HT1080 (cell line): ENCODE results near the gene IFTAP. TPM values are rescaled to one million over a fixed set of nuclear protein-coding genes. Genes with fewer than 3 reads are reported as not detected.

Source experiments
- DNase-seq: peaks from one replicate; pipeline ENCODE4 v3.0.0-alpha.2; 2015; ENCODE audit warnings: low read depth
- total RNA-seq: library from RNA; depleted of rRNA; stranded (reverse); fragments of >200 nt; shearing (Covaris generic); gene quantifications from 2 replicates; pipeline ENCODE4 v1.2.3, GENCODE V29; 2014

Gene IFTAP
- total RNA-seq, 1 experiment from 2014 or later, result 15.9 TPM

- DNase-seq, result no peak
Measured at GRCh38 chr11:36596880-36597279, 2.6 kb downstream of the IFTAP start.

DNA sequence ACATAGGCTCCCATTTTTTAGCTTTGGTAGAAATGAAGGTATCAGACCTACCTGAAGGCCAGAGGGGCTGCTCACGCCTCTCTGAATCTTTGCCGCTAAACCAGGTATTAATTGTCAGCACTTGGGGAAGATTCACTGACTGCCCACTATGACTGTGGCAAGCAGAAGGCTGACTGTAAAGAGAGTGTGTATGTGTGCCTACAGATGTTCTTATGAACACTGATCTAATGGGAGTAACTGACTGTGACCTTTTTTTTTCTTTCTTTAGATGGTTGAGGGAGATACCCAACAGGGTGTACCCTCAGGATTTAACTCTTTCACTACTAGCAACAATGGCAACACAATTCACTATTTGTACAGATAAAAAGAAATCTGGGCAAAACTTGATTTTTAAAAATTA is 3.7 kb downstream of the IFTAP start, which contains the start of gene RAG2:
Gene RAG2, minus strand, starts transcription at position 186 of the 400 bp plus-strand sequence. CDS start 4,068 bp downstream, outside the sequence.
- DNase-seq, result no peak

GRCh38 chr11:36600180-36600579 is 5.9 kb downstream of the IFTAP start:
- no peak for DNase-seq

DNA sequence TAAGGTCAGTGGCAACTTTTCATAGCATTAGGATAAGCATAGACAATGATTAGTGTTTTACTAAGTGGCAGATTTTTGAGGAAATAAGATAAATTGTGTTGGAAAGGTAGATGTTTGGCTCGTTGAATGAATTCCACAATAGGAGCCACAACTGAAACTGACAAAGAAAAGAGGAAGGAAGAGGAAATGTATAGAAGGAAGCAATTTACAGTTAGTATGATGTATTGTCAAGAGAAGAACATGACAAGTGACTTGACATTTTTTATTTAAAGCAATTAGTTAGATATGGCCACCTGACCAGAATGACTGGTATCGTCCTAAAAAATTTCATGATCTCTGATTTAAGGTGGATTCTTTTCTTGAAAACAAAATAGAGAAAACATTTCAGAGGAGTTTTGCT is 6.9 kb downstream of the IFTAP start:
- no peak for DNase-seq

GRCh38 chr11:36602135-36602534 is 7.8 kb downstream of the IFTAP start:
- DNase-seq, result no peak

DNA sequence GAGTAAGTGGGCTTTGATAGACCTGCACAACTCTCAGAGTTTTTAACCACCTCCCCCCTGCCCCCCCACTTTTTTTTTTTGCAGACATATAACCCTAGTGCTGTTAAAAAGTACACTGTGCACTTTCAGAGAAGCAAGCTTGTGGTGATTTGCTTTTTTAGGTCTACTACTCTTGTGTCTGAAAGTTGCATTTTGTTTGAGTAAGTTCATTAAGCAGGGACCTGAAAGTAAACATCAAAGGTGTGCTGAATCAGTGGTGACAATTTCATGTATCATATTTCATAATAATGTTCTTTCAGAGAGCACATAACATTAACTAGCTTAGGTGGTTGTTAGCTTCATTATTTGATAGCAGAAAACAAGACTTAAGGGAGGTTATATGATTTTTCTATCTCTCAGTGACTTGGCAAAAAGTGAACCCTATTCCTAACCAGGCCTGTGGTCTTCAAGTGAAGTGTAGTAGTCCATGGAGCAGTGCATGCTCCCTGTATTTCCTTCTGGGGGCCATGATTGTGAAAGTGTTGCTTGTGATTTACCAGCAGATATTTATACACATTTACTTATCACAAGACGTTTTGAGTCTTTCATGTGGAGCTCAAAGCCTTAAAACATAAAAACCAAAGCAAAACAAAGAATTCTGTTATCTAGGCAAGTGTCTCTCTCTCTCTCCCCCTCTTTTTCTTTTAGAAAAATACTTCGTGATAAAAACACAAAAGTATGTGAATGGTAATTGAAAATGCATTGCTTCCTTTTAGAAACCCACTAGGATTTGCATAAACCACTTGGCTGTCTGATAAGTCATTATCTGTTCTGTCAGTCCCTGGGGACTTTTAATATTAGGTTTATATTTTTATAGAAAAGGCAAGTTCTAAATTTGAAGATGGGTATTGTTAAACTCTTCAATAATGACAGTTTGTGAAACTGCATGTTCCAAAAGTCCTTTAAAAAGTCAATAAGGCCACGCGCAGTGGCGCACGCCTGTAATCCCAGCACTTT is 11.2 kb downstream of the IFTAP start:
- no peak for DNase-seq

GRCh38 chr11:36608491-36609199 is 14.3 kb downstream of the IFTAP start:
- no peak for DNase-seq

DNA sequence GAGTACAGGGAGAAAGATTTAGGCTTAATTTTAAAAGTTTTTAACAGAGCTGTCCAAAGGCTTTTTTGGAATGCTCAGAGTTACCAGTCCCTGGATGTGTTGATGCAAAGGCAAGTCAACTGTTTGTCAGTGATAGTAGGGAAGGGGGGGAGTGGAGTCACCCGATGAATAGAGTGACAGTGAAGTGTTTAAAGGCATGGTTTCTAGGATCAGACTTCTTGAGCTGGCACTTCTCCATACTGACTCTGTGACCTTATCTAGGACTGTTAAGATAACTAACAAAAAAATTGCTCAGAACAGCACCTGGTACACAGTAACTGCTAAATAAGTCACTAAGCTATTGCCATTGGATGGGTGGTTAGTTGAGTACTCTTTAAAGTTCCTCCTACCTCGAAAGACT is 15.1 kb downstream of the IFTAP start:
- no peak for DNase-seq

- DNase-seq, result no peak
Measured at GRCh38 chr11:36615826-36616225, 21.5 kb downstream of the IFTAP start.

DNA sequence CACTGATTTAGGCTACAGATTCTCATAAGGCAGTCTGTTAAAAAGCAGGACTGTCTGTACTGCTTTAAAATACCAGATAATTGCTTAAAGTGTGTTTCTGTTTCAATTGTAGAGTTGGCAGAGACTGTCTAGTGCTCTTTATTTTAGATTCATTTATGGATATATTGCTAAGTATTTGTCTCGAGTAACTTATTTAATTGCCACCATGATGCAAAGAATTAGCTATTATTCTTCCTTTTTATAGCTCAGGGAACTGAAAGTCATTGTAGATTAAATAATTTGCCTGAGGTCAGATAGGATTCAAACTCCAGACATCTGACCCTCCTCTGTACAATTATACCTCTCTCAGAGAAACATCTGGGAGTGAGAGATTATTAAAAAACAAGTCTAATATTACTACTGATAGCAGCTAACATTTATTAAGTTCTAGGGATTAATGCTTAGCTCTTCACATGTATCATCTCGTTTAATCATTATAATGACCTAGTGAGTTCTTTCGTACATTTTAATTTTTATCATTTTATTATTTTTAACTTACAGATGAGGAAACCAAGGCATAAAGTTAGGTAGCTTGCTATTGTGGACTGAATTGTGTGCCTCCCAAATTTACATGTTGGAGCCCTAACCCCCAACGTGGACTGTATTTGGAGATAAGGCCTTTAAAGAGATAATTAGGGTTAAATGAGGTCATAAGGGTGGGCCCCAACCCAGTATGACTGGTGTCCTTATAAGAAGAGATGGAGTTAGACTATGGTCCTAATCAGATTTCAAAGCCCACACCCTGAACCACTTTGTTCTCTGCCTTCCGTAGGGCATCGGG is 23.5 kb downstream of the IFTAP start:
- no peak for DNase-seq

- DNase-seq, result no peak
Measured at GRCh38 chr11:36618363-36619047, 24.2 kb downstream of the IFTAP start.

GRCh38 chr11:36619502-36619901 is 25.2 kb downstream of the IFTAP start:
- DNase-seq, result no peak

GRCh38 chr11:36620246-36620645 is 25.9 kb downstream of the IFTAP start:
- DNase-seq, result no peak

- peak; percentile 34 for DNase-seq
Measured at GRCh38 chr11:36622431-36623136, 28.3 kb downstream of the IFTAP start.

DNA sequence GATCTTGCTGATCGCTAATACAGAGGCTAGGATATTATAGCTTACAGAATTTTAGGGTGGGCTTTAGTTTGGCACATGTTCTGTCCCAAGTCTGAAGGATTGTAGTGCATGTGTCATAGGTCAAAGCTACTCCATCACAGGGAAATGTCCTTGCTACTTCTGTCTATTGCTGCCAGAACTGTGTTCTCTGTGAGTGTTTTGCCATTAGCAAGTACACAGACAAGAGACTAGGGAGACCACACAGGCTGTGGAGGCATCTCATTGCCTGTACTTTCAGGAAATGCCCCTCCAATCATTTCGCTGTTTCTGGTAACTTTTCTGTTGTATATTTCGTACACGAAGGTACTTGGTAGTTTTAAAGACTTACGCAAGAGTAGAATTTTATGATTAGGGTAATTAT is 29.2 kb downstream of the IFTAP start:
- no peak for DNase-seq

DNA sequence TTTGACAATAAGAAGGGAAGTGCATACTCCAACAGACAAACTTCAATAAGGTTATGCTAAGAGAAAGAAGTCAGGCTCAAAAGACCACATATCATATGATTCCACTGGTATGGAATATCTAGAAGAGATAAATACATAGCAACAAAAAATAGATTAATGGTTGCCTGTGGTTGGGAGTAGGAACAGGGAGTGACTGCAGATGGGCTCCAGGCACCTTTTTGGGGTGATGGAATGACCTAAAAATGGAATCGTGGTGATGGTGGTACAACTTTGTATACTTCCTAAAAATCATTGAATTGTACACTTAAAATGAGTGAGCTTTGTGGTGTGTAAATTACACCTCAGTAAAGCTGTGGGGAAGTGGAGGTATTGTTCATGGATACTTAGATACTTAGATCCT is 32.7 kb downstream of the IFTAP start:
- no peak for DNase-seq

DNA sequence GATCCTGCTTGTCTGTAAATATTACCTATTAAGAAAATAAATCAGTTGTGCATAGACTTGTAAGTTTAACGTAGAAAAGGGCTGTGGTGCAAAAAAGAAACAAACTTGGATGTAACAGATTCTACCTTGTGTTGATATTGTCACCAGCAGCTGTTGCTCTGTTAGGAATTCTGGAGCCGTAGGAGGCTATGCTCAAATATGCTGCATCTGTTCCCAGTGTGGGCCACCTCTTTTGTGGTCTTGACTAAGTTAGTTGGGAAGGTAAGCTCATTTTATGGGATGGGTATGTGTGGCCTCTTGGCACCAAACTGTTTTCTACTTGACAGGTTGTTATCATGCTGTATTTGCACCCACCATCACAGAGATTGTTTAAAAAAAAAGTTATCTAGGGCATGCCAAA is 33.2 kb downstream of the IFTAP start:
- DNase-seq, result no peak

DNA sequence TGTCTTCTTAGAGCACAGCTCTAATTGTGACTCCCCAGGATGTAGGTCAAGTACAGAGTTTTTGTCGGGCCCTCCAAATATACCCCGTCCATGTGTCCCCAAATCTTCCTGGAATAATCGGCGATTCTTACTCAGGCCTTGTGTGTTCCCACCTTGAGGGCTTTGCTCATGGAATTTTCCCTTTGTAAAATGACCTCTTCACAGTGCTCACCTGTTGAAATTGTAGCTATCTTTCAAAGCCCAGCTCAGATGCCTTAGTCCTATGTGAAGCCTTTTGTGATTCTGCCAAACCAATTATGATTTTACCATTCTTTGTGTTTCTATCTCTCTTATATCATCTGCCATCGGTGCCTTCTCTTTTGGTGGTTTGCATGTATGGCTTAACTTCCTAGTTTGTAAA is 33.8 kb downstream of the IFTAP start:
- DNase-seq, result no peak

DNA sequence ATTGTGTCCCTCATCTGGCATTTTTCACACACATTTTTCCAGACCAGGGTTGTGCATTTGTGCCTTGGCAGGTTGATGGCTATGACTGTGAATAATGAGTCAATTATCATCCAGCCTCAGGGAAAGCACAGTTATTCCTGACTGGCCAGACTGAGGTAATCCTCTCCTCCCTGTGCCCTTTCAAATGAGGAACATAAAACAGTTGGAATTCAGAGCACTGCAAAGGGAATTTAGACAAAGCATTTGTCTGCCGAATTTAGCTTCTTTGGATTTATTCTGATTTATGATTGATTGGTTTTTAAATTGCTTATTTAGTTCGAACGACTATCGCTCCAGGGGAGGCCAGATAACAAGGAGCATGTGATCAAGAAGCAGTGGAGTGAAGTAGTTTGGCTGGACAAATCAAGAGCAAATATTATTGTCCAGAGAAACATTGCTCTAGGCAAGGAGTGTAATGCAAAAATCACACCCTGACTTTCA is 34.5 kb downstream of the IFTAP start:
- no peak for DNase-seq

GRCh38 chr11:36631774-36632173 is 37.5 kb downstream of the IFTAP start:
- DNase-seq, result no peak
